ENCODE results near the gene ZNF99.
"Not testable (repeated sequence)": the region's sequence is repeated elsewhere in the genome, so short reads cannot be mapped to it uniquely, and the experiment has no call there.

ZNF99 gene

DNA sequence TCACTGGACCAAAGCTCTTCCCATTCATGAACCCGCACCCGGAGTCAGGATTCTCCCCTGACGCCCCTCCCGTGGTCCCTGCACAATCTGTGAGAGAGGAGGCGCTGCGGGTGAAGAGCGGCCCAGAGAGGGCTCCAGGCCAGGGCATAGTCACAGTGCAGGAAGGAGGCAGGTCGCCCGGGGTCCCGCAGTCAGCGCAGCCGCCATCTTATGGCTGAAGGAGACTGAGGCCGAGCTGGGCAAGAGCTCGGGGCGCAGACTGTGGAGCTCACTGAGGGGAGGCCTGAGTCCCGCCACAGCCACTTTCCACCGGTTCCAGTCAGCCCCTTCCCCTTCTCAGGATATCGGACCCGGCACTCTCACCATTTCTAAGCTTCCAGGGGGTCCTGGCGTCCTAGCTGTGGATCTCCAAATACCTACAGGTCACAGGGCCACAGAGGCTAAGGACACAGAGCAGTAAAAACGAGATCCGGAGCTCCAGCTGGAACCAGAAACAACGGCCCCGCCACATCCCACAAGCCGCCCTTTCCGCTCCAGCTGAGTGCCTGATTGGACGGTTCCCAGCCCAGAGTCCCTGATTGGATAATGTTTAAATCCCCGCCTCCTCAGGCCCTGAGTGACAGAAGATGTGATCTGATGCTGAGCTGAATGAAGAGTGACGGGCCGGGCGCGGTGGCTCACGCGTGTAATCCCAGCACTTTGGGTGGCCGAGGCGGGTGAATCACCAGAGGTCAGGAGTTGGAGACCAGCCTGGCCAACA lies at the start of gene ZNF99:
Gene ZNF99, minus strand, starts transcription at position 501 of the 760 bp plus-strand sequence. Its CDS starts 135 bp downstream, at position 366.
- no peak for DNase-seq

DNA sequence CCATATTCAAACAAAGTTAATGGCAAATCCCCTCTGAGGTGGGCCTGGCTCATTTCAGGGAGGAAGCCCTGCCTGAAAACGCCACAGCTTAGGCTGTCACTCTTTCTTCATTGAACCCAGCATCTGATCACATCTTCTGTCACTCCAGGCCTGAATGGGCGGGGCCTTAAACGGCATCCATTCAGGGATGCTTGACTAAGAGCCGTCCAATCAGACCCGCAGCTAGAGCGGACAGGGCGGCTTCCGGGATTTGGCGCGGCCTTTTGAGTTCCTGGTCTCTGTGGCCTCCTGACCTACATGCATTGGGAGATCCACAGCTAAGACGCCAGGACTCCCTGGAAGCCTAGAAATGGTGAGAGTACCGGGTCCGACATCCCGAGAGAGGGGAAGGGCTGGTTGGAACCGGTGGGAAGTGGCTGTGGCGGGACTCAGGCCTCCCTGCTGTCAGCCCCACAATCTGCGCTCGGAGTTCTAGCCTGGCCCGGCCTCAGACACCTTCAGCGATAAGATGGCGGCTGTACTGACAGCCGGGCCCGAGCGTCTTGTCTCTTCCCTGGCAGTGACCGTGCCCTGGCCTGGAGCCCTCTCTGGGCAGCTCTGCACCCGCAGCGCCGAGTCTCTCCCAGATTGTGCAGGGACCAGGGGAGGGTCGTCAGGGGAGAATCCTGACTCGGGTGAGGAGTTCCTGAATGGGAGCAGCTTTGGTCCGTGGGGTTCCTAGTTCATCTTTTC lies 48.2 kb upstream of the ZNF99 start, which contains the start of gene ZNF723:
Gene ZNF723, plus strand, starts transcription at position 261 of the 732 bp plus-strand sequence. Its CDS starts 89 bp downstream, at position 350.
- DNase-seq, result no peak

DNA sequence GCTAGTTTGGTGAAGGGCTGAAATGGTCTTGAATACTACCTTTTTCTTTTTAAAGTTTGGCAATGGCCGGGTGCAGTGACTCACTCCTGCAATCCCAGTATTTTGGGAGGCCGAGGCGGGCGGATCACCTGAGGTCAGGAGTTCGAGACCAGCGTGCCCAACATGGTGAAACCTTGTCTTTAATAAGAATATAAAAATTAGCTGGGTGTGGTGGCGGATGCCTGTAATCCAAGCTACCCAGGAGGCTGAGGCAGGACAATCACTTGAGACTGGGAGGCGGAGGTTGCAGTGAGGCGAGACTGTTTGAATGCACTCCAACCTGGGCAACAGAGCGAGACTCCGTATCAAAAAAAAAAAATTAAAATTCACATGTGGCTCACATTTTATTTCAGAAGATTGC lies 47.3 kb upstream of the ZNF99 start:
- DNase-seq, result no peak

DNA sequence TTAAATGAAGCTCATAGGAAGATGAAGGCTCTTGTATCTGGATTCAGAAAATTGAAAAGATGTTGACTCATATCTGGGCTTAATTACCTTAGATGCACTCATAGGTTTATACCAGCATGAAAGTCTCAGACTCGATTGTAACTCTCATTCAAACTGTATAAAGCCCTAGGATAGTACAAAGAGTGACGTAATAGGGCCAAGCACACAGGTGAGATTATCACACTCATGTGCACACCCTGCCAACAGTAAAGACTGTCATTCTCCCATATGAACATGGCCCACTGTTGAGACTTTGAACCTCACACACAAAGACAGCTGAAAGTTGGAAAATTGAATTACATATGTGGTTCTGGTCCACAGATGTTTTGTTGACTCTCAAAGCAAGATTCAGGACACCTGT lies 30.2 kb upstream of the ZNF99 start:
- DNase-seq, result no peak

DNA sequence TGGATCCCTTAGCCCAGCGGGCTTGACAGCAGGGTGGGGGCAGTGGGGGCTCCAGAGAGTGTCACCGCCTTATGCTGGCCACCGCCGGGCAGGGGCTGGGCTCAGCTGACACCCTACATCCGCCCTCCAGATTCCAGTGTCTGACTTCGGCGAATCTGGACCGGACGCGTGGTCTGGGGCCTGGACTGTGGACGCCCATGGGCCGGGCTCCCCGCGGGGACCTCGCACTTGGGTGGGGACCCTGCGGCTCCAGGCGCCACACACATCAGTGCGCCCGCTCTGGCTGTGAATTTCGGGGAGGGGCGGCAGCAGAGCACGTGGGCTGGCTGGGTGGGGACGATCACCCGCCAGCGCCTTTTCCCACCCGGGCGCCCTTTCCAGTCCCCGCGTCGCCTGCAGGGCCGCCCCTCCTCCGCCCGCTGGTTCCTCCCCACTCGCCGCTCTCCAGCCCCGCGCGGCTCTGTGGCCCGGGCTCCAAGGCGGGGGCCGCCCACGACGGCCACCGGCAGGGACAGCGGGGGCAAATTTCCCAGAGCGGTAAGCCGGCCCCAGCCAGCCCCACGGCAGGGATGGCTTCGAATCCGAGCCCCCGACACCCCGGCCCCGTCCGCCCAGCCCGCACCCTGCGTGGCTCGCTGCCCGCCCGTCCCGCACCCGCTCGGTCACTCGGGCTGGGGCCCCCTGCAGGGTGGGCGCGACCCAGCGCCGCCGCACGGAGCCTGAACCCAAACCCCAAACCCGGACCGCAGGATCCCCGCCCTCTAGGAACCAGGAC lies 23.3 kb upstream of the ZNF99 start:
- DNase-seq, result no peak

DNA sequence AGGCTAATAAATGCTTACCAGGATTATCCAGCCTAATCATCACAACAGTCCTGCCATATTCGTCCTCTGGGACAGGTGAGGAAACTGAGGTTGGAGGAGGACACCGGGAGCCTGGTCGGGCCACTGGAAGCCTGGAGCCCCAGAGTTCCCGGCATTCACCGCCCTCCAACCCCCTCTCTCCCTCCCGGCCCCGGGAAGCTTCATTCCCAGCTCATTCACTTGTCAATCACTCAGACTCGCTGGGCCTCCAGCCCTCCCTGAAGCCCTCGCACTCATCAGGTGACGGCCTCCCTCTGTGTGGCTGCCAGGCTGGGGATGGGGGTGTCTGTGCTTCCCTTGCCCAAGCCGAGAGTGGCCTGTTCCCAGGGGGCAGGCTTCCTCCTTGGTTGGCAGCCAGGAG lies 22.5 kb upstream of the ZNF99 start:
- no peak for DNase-seq

DNA sequence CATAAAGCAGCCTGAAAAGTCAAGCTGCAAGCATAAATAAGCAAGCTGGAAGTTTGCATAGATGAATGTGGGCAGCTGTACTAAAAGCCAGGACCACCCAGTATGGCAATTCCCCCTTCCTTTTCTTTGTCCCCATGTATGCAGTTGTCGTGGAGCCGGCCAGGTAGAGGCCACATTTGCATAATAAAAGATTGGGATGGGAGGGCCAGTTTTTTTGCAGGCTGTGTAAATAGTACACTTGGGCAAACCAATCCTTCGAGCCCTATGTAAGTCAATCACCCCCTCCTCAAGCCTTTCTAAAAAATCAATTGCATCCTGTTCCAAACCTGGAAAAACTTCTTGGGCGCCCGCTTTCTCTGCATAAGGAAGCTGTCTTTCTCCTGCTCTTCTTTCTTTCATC lies 13.1 kb upstream of the ZNF99 start:
- no peak for DNase-seq

DNA sequence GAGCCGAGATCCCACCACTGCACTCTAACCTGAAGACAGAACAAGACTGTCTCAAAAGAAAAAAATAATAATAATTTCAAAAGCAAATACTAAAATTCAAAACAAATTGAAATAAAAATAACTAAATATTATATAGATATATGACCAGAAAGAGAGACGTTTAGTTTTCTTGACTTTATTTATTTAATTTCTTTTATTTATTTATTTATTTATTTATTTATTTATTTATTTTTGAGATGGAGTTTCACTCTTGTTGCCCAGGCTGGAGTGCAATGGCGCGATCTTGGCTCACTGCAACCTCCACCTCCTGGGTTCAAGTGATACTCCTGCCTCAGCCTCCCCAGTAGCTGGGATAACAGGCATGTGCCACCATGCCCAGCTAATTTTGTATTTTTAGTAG lies 8.9 kb upstream of the ZNF99 start:
- DNase-seq, result not testable (repeated sequence)

DNA sequence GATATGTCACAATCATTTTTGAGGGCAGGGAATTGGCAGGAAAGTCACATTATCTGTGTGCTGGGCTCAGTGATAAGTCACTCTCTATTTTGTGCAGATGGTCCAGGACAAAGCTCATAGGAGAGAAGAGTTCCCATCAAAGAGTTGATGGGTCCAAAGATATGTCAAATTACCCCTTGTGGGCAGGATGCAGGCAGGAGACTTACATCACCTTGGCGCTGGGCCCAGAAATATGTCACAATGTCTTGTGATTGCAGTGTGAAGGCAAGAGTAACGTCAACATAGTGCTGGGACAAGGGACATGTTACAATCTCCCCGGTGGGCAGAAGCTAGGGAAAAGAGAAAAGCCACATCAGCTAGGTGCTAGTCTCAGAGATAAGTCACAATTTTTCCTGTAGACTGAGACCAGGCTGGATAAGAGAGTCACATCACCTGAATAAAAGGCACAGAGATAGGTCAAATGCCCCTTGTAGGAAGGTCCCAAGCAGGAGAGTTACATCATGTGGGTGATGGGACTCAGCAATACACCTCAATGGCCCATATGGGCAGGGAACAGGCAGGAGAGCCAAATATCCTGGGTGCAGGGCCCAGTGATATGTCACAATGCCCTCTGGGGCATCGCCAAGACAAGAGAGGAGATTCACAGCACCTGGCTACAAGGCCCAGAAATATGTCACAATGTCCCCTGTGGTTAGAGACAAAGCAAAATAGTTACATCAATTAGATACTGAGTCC lies 47.9 kb downstream of the ZNF99 start:
- DNase-seq, result no peak

DNA sequence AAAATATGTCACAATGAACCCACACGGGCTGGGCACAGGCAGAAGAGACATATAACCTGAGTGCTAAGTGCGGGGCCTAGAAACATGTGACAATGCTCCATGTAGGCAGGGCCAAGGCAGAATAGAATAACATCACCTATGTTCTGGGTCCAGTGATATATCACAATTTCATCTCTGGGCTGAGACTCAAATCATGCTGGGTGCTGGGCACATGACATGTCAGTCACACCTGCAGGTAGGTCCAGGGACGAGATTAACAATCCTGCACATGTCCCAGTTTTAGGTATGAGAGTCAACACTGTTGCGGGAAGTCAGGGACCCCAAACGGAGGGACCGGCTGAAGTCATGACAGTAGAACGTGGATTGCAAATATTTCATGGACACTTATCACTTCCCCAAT lies 50.3 kb downstream of the ZNF99 start:
- no peak for DNase-seq

DNA sequence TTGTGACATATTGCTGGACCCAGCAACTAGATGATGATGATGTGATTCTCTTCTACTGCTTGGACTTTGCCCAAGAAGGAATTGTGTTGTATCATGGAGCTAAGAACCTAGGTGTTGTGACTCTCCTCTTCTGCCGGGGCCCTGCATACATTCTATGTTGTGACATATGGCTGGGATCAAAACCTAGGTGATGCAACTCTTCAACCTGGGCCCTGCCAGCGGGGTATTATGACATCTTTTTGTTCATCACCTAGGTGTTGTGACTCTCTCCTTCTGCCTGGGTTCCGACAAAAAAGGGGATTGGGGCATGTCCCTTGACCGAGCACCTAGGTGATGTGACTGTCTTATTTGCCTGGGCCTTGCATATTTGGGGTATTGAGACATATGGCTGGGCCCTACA lies 55.7 kb downstream of the ZNF99 start:
- DNase-seq, result not testable (repeated sequence)

DNA sequence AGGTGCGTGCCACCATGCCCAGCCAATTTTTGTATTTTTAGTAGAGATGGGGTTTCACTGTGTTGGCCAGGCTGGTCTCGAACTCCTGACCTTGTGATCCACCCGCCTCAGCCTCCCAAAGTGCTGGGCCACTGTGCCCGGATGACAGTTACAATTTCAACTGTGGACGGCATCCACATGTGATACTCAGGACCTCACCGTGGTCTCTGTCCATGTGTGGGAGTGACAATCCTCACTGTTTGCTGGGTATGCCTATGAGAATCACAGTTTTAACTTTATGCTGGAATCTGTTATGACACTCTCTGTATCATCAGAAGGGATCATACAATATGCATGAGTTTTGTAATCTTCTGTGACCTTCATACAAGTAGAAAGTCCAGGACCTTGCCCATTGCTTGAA lies 62.4 kb downstream of the ZNF99 start:
- DNase-seq, result not testable (repeated sequence)

DNA sequence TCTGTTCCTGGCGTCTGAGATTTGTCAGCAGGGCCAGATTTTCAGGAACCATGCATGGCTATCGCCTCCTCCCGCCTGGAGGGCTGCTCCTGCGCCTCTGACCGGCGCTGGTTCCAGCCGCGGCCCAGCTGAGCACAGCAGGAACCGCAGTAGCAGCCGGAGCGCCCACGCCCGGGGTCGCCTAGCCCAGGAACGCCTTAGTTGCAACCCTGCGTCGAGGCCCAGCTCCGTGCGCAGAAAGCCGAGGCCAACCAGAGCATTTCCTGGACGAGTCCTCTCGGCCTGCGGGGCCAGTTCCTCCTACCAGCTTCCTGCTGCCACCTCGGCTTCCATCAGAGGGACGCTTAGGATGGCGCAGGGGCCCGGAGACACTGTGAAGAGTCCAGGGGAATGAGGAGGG lies 75.0 kb downstream of the ZNF99 start:
- DNase-seq, result no peak

DNA sequence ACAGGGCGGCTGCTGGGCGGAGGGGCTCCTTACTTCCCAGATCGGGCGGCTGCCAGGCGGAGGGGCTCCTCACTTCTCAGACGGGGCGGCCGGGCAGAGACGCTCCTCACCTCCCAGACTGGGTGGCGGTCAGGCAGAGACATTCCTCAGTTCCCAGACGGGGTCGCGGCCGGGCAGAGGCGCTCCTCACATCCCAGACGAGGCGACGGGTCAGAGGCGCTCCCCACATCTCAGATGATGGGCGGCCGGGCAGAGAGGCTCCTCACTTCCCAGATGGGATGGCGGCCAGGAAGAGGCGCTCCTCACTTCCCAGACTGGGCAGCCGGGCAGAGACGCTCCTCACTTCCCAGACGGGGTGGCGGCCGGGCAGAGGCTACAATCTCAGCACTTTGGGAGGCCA lies 80.9 kb downstream of the ZNF99 start:
- not testable (repeated sequence) for DNase-seq

DNA sequence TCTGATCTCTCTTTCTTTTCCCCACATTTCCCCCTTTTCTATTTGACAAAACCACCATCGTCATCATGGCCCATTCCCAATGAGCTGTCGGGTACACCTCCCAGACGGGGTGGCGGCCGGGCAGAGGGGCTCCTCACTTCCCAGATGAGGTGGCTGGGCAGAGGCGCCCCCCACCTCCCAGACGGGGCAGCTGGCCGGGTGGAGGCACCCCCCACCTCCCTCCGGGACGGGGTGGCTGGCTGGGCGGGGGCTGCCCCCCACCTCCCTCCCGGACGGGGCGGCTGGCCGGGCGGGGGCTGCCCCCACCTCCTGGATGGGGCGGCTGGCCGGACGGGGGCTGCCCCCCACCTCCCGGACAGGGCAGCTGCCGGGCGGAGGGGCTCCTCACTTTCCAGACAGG lies 81.3 kb downstream of the ZNF99 start:
- DNase-seq, result not testable (repeated sequence)

Data from NCI-H1694 treated with DMSO at 0.1 percent for 48 hours (cell line).